Activated CD4-positive, CD25-positive, alpha-beta regulatory T cell treated with anti-CD3 and anti-CD28 coated beads, Interleukin-2, amount 50 U/mL, for 16 hours (primary cell): Measurements from ENCODE around the gene SETBP1.

Experiments
- DNase-seq: peaks from one replicate; pipeline ENCODE4 v3.0.0-alpha.2; 2020; ENCODE audit warnings: low read depth, low spot score

SETBP1 gene

DNA sequence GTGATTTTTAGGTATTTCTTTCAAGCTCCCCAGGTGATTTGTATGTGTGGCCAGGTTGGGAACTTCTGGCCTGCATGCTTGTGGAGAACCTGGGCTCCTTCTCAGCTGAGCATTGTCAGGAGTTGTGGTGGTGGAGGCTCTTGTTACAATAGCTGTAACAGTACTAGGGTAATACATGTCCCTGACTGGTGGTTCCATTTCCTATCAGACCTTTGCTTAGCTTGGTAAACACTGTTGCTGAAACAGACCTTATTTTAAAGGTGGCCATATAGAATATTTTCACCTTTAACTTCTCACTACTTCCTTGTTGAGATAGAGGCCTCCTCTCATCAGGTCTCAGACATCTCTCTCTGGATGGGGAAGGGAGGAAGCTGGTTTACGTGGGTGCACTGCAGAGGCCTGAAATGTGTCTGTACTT lies 79.2 kb downstream of the SETBP1 start:
- DNase-seq: no peak

DNA sequence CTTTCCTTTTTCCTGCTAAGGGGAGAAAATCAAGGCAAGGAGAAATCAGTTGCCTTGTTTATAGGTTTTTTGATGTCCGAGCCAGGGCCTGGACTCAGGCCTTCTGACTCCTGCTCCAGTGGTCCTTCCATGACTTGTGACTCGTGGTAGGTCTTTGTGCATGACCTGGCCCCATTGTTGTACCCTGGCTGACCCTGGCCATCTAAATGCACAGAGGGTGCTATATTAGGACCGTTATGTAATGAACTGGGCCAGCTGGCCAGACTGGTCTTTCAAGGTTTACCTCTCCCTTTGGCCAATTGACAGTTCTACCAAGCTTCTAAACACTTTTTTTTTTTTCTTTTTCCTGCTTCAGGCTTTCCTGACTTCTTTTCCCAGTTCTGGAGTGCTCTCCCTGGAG lies 81.1 kb downstream of the SETBP1 start:
- no peak for DNase-seq

DNA sequence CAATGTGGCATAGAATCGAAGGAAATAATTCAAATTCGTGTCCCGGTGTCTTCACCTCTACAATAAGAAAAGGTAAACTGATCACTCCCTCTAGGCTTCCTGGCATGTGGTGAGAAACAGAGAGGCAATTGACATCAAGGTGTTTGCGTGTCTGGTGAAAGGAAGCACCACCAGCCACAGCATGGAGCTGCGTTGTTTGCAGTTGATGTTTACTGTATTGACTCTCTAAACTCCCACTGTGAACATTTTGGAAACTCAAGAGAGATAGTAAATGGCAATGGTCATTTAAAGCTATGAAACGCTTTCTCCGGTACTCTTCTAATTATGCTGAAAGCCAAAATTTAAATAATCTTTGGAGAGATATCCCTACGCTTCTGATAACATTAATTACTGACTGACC lies 82.6 kb downstream of the SETBP1 start:
- no peak for DNase-seq

DNA sequence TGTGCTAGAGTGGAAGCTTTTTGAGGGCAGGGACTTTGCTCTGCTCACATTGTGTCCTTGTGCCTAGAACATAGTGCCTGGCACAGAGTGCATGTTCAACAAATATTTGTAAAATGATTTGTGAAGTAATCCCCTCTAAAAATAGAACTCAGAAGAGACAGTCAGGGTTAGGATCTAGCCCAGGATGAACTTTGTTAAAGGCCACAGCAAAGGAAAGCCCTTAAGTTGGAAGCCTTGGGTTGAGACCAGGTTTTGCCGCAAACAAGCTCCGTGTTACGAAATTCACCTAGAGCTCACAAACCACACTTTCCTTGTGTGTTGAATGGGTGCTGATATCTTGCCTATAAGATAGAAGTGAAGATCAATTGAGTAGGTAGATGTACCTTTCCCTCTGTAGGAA lies 84.2 kb downstream of the SETBP1 start:
- DNase-seq: no peak

DNA sequence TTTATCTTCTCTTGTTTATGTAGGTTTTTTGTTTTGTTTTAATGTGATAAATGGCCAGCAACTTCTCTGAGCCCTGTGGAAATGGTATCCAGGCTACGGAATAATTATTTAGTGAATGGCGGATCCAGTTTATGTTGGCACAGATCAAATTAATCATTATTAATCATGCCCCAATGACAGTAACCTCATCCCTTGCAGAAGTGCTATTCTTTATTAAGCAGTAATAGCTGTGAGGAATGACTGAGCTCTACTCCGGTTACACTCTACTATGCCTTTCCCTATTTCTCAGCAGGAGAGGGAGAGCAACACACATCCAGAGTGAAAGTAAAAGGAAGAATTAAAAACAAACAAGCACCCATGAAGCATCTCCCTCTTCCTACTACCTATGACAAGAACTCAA lies 84.8 kb downstream of the SETBP1 start:
- DNase-seq: no peak

DNA sequence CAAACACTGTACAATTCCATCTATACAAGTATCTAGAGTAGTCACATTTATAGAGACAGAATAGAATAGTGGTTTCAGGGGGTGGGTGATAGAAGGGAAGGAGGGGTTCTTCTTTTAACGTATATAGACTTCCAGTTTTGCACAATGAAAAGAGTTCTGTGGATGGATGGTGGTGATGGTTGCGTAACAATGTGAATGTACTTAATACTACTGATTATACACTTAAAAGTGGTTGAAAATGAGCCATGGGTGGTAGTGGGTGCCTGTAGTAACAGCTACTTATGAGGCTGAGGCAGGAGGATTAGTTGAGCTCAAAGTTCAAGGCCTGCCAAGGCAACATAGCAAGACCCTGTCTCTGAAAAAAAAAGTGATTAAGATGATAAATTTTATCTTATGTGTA lies 85.8 kb downstream of the SETBP1 start:
- DNase-seq: no peak

DNA sequence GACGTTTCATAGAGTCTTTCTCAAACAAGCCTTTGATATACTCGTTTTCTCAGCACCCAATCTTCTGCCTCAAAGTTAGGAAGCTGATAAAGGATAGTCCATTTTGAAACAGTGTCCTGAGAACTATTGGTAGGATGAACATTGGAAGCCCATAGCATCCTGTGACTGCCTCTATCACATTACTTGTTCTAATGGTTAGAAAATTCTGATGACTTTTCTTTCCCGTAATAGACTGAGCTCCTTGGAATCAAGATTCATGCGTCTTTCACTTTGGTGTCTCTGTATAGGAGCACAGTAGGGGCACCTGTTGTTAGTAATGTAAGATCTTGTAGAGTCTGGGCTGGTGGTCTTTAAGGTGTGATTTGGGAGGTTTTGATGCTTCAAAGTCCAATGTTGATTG lies 87.1 kb downstream of the SETBP1 start:
- DNase-seq: no peak

DNA sequence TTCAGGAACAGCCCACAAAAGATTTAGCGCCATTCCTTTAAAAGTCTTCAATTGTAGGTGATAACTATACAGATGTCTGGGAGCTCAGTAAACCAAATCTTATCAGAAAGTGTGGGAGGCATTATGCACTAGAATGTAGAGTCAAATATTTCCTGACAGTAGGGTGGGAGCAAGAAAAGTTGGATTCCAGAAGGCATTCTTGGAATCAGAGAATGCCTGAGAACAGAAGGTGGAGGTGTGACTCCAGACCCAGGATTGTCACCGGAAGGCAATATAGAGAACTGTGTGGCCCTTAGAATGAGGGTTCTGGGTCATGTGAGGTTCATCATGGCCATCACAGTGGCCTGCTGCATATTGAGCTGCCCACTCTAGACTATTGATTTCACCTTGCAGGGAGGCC lies 90.0 kb downstream of the SETBP1 start:
- DNase-seq: no peak

DNA sequence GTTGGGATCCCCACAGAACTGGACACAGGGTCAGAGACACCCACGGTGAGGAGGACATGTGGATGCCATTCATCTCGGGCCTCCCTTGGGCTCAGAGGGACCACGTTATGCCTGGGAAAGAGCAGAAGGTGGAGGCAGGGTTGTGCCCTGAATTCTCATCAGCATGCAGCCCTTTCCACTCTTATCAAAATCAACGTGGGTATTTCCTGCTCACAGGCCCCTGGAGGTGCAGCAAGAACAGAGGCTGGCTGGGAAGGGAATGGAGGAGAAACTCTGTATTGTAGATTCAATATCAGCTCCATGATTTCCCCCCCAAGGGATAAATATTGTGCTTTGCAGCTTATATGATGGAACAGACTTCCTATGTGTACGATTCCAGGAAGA lies 90.9 kb downstream of the SETBP1 start:
- no peak for DNase-seq

DNA sequence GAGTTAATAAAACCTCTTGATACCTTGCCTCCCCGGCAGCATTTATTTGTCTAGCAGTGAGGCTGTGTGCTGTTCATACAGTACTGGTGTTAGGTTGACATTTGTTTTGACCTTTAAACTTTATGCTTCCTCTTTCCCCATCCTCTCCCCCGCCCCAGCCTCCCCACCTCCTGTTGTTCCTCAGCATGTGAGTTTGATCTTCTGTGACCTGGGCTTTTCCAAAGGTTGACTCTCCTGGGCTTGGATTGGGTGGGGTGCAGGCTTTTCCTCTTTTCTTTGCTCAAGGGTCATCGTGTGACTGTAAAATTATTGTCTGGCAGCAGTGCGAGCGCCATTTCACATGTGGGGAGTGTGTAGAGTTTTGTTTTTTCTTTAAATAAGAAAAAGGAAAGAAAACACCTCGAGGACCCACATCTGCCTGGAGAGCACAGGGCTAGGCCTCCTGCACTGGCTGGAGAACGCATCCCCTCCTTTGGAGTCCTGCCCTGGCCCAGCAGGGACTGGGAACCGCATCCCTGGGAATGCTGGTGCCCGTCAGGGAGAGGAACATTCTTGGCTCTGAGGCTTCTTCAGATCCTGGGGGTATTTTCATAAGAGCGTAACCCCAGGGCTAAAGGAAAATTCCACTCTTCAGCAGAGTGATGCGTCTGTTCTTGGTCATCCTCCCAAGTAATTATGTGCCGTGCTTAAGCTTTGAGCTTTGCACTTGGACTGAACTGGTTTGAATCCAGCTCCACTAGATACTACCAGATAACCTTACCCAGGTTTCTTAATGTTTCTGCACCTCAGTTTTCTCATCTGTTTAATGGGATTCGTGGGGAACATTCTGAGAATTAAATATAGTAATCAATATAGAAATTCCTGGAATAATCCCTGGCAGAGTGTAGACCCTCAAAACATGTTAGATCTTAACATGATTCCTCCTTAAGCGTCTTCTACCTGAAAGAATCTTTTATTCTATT lies 91.5 kb downstream of the SETBP1 start:
- DNase-seq: no peak

DNA sequence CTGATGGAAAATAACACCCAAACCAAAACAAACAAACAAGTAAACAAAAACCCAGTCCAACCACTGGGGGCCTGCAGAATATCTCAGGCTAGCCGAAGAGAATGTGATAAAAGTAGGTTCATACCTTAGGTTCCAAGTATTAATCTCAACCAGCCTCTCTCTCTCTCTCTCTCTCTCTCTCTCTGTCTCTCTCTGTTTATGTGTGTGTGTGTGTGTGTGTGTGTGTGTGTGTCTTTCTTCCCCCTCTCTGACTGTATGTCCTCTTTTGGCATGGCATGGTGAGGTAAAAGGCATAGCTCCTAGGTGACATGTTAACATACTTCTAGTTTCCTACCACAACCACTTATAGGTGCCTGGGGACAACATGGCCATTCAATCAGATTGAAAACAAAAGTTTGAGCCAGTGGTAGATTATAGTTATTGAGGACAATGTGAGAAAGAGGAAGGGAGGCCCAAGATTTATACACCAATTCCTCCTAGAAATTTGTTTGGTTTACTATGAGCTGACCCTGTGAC lies 93.0 kb downstream of the SETBP1 start:
- no peak for DNase-seq

DNA sequence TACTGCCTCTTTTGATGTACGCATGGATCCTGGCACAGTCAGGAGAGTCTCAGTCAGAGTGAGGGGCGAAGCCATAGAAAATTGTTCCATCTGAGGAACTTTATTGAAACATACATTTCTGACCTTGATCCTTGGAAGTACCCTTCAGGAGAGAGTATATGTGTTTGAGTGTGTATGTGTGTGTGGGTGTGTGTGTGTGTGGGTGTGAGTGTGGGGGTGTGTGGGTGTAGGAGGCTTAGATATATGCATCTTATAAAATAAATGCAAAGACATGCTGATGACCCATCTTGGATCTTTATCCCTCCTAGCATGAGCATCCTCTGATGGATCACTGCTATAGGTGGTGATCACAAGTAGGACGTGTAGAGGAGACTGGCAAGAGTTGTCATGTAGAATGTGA lies 93.5 kb downstream of the SETBP1 start:
- DNase-seq: no peak

DNA sequence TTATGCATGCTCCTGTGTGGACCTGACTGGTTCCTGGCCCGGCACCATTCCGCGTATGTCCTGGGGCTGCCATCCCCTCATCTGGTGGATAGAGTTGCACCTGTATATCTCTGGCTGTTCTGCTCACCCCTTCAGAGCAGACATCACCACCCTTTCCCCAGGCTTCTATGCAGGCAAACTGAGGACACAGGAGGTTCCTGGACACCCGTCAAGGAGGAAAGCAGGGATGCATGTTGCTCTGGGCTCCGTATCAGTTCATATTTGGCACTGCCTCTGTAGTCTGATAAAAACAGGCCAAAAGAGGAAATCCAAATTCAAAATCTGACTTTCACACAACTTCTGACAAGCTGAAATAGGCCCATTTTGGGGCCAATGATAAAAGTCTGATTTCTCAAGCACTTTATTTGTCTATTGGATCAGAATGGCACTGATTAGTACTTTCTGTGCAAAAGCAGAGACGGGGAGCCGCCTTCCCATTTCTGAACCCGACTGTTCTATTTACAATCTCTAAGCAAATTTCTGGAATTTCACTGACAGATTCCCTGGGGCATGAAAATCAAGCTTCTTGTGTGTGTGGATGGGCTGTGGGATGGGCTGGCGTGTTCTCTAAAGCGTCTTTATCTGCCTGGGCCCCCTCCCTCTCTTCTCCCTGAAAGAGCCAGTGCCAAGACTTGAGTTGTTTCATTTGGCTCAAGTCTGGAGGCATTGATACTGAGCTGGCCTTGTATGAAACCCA lies 96.9 kb downstream of the SETBP1 start:
- DNase-seq: no peak

DNA sequence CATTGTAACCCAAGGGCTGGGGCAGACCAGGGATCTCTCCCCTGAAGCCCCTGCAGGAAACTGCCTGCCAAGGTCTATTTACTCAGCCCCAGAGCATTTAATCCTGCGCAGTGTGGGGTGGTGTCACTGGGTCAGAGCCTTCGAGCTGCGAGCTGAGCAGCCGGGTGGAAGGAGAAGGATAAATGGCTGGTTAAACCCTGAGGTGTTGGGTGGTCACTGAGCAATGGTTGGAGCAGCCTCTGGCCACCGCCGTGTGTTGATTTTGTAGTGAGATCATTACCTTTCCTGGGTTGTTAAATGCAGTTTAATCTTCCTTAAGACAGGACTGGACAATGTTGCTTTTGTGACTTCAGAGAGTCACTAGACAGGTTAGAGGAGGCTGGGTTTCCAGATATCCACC lies 98.1 kb downstream of the SETBP1 start:
- no peak for DNase-seq

DNA sequence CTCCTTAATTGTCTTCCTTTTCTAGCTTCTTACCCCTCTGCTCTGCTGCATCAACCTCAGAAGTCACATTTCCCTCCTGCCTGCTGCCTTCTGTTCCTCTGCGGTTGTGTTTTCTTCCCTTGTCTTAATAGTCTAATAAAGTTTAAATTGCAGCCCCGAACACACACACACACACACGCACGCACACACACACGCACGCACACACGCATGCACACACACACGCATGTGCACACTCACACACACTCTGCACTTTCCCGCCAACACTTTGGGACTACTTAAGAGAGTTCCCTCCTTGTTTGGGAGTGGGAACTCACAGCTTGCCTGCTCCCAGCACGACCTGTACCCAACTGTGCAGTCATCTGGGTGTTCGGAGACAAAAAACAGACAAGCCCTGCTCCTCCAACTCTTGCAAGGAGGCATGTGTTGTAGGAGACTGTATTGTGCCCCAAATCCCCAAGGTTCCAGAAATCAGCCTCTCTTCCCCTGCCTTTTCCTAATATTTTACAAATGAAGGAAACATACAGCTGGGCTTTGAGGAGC lies 99.1 kb downstream of the SETBP1 start:
- no peak for DNase-seq

DNA sequence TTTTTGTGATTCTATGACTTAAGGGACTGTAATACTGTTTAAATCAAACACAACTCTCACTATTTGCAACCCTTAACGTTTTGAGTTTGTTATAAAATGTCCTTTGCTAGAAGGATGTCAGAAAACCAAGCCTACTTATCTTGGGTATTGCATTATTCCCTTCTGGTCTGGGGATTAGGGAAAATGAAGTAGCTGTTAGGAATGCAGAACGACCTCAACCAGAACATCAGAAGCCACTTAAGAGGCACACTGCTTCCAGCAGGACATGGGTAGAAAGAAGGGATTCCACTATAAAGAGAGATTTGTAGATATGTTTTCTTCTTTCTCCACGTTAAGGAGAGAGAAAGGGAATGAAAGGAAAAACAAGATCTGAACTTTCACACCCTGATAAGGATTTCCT lies 101.2 kb downstream of the SETBP1 start:
- DNase-seq: no peak

DNA sequence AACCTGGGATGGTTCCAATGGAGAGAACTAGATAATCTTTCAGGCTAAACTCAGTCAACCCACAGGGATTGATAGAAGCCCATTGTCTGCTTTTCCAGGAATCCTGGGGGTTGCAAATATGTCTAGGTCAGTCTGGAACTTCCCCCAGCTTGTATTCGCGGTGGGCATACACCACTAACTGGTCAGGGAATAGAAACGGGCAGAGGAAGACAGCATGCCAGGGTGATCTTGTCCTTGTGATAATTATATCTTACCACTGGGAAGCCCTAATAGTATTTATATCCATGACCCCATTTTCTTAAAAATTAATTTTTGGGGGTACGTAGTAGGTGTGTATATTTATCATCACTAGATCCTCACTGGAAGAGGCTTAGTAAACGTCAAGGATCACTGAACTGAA lies 101.9 kb downstream of the SETBP1 start:
- DNase-seq: no peak

DNA sequence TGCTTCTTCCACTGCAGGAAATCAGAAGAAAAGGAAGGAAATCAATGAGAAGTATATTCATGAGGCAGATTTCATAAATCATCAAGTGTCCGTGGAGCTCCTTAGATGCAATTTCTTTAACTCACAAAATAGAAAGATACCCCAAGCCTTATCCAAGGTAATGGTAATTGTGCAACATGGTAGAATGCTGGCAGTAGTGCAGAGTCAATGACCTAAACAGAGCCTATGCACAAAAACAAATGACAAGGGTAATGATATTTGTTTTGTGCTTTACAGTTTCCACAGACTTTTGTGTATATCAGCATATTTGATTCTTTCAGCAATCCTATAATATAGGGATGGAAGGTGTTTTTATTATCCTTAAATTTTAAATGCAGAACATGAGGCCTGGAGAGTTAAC lies 102.7 kb downstream of the SETBP1 start:
- DNase-seq: no peak

DNA sequence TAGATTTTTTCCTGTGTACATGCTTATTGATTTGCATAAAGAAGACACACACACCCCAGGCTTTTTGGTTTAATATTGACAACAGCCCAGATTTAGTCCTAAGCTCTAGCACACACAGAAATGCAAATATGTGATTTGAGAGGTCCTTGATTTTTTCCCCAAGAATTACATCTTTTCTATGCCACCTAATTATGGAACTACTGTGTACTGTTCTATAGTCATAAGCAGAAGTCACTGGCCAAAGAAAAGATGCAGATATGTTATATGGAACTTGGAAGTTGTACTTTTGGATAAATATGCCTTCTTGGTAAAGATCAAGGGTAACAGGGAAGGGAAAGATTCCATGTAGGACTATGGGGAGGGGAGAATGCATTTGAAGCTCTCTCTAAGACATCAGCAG lies 105.6 kb downstream of the SETBP1 start:
- no peak for DNase-seq

DNA sequence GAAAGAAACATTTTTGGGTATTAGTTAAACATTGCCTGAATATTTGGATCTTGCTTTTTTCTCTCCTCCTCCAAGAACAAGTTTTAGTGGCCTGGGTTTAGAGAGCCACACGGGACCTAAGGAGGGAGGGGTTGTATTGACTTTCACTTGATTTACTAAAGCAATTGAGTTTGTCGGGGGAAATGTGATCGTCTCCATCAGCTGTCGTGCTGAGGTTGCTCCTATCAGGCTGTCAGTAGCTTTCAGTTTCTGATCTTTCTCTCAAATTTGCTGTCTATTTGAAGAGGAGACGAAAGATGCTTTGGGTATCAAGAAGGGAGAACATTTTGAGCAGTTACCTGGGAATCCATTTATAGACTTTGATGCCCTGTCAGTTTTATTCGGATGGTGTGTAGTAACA lies 106.0 kb downstream of the SETBP1 start:
- DNase-seq: no peak

DNA sequence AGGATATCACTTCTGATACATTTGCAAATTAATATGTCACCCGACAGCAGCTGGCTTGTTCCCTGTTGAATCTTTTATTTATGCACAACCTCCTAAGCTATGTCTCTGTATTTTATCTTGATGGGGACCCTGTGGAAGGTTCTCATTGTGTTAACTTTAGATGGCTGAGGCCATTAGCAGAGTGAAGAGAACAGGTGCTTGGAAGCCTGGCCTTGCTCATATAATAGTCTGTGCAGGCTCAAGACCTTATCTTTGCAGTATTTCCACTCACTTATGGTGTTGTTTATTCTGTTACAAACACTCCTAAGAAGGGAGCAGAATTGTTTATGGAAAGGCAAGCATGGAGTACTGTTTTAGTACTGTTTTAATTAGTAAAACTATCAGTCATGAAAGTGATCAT lies 107.6 kb downstream of the SETBP1 start:
- no peak for DNase-seq

DNA sequence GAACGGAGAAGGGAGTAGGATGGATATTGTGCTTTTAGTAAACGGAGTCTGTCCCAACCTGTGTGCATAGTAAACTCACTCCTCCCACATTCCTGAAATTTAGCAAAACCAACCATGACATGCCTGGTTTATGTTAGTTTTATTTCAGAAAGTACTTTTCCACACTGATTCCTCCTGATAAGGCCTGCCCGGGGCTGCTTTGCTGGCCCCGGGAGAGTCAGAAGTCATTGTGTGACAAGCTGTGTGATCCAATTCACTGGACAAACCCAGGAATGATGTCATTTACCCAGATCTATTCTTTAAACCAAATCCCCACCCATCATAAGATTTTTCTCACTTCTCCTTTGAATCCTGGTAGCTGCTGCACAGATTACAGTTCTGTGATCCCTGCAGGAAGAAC lies 109.0 kb downstream of the SETBP1 start:
- DNase-seq: no peak

DNA sequence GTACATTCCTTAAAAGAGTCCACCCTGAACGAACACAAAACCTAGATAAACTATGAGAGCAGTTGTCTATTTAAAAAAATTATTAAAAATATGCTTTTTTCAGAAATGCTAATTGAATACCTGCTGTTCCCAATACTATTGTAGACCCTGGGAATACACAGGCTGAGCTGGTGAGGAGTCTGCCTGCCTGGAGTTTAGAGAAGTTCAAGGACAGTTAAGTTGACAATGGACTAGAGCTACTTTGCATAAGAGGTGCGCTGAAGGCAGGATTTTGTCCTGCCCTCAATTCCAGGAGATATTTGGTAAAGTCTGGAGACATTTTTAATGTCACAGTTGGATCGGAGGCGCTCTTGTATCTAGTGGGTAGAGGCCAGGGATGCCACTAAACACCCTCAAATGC lies 110.2 kb downstream of the SETBP1 start:
- no peak for DNase-seq
